AG09309 (cell line): ENCODE results near the gene CDT1.

Experiments
- DNase-seq: peaks from one replicate; pipeline ENCODE4 v3.0.0-alpha.2; 2010; ENCODE audit warnings: low read depth
- H3K4me3 ChIP-seq: 2 replicates; pipeline ENCODE4 v1.5.1; 2011; ENCODE audit warnings: mild to moderate bottlenecking, low read depth, low read length, moderate library complexity; ENCODE audit not compliant: control insufficient read depth
- TF ChIP-seq, protein P1 (sequence below): IDR thresholded peaks from 2 replicates; pipeline ENCODE4 v1.5.1; 2011; ENCODE audit warnings: mild to moderate bottlenecking, low read depth, low read length, inconsistent platforms; ENCODE audit not compliant: insufficient read depth, control insufficient read depth; ENCODE audit errors: missing control alignments

CDT1 gene

DNA sequence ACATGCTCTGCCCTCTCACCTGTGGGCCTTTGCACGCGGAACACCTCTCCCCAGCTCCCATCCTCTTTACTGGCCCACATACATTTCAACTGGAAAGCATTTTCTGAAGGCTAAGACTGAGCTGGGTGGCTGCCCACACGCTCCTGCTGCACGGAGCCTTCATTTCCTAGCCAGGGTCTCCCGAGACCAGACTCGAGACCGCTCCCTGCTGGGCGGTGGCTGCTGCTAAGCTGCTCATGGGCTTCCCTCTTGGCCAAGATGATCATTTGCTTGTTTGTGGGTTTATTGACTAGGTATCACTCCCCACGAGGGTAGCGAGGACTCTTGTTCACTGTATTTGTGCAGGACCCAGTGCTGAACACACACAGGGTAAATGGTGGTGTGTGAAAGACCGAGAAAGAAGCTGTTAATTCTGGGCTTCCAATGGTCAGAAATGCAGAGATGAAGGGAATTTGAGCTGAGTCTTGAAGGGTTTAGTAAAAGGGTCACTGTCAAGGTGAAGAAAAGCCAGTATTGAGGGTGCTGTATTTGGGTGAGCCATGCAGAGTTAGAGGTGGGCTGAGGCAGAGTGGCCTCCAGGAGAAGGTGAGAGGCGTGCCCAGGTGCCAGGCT lies 54.2 kb downstream of the CDT1 start:
- TF ChIP-seq, protein P1, sequence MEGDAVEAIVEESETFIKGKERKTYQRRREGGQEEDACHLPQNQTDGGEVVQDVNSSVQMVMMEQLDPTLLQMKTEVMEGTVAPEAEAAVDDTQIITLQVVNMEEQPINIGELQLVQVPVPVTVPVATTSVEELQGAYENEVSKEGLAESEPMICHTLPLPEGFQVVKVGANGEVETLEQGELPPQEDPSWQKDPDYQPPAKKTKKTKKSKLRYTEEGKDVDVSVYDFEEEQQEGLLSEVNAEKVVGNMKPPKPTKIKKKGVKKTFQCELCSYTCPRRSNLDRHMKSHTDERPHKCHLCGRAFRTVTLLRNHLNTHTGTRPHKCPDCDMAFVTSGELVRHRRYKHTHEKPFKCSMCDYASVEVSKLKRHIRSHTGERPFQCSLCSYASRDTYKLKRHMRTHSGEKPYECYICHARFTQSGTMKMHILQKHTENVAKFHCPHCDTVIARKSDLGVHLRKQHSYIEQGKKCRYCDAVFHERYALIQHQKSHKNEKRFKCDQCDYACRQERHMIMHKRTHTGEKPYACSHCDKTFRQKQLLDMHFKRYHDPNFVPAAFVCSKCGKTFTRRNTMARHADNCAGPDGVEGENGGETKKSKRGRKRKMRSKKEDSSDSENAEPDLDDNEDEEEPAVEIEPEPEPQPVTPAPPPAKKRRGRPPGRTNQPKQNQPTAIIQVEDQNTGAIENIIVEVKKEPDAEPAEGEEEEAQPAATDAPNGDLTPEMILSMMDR = peak; percentile 88
- DNase-seq = peak; percentile 24
- peak overlapping the region; percentile 94 for H3K4me3 ChIP-seq
